ENCODE measurements around the gene CD58. TPM values are rescaled to one million over a fixed set of nuclear protein-coding genes. Genes with fewer than 3 reads are reported as not detected.

CD58 gene
- polyA plus RNA-seq, 3 donors, result 16.6 to 19.1 (median 18.8) TPM

GRCh38 chr1:116465845-116466685, 104.8 kb downstream of the CD58 start:
- DNase-seq (ENCODE audit: extremely low read depth in 1 of 11, low read depth in 9 of 11, low spot score in 4 of 11), result no peak

DNA sequence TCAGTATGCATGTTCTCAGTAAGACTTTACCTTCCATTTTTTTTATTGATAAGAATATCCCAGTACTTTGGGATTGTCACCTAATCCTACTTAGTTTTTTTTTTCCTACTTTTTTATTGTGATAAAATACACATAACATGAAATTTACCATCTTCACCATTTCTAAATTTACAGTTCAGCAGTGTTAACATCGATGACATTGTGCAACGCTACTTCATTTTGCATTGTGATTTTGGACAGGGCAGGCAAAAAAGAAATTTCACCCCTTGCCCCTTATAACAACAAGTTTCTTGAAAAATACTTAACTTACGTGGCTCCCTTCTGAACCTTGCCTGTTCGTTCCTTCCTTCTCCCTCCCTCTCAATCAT, 105.4 kb downstream of the CD58 start:
- no peak for DNase-seq (ENCODE audit: extremely low read depth in 1 of 11, low read depth in 9 of 11, low spot score in 4 of 11)

Other genes starting within 250 kb of the CD58 start
- gene ATP1A1, start 197.8 kb downstream of the CD58 start, polyA plus RNA-seq (ENCODE audit: insufficient read length in 3 of 3), result 100 to 1,000 TPM; 757 to 949 (median 855) TPM
- 10 to 100 TPM; 27.0 to 30.2 (median 27.4) TPM for gene IGSF3, start 96.7 kb upstream of the CD58 start, polyA plus RNA-seq (ENCODE audit: insufficient read length in 3 of 3)
- gene CD2, start 183.4 kb upstream of the CD58 start, polyA plus RNA-seq (ENCODE audit: insufficient read length in 3 of 3), result under 1 TPM; 0.10 to 0.28 (median 0.23) TPM

Measured in renal cortex interstitium (tissue), 11 donors.